ENCODE data around the gene NEUROD4. TPM values are rescaled to one million over a fixed set of nuclear protein-coding genes. Genes with fewer than 3 reads are reported as not detected.
A peak's percentile ranks its signal among the peaks of the same experiment; 100 is the strongest.

Gene NEUROD4
- total RNA-seq, 2 experiments from 2014 or later = not detected

DNA sequence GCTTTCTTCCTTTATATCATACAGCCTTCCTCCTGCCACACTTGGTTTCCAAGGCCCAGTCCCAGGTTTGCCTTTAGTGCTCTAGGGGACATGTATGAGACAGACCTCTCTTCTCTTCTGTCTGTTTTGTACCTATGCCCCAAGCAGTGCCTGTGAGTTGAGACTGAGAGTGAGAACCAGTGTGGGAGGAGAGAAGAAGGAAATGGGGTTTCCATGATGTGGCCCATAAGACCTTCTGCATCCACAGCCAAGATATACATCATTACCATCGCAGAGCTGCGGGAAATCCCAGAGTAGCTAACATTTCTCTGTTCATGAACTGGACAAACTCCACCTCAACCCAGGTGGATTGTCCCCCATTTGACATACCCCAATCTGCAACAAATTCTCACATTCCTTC, 38.0 kb upstream of the NEUROD4 start:
- Histone ChIP-seq H3K27ac (ENCODE audit: low read depth, low read length, poor library complexity, severe bottlenecking) (no peak overlapping the region), H3K4me3 (ENCODE audit: low read depth, low read length, poor library complexity, severe bottlenecking) (no peak overlapping the region), H2AFZ (ENCODE audit: low read length) (no peak overlapping the region), H3K4me2 (ENCODE audit: low read length) (no peak overlapping the region), H4K20me1 (ENCODE audit: insufficient read depth, low read length) (no peaks in the 10 kb centered on the region), H3K4me1 (ENCODE audit: insufficient read depth, low read length, poor library complexity, severe bottlenecking) (peaks cover 33% of the 10 kb centered on the region), H3K36me3 (ENCODE audit: insufficient read depth, low read length) (peaks cover 10% of the 10 kb centered on the region), H3K9me2 (ENCODE audit: insufficient read depth, low read length) (no peaks in the 10 kb centered on the region), H3K9me3 (ENCODE audit: low read length) (no peaks in the 10 kb centered on the region), H3K79me2 (ENCODE audit: insufficient read depth, low read depth, low read length) (peaks cover 5% of the 10 kb centered on the region; the same call in 1 of the 2 replicates)
- TF ChIP-seq EZH2phosphoT487 (IDR thresholded peaks at IDR 0.05; ENCODE audit: borderline replicate concordance, low read depth, low read length) = no peak
- TF ChIP-seq CTCF (conservative IDR thresholded peaks at IDR 0.05; ENCODE audit: low read length) = no peak
- DNase-seq (ENCODE audit: low spot score) = no peak
- no TSS peak for BruUV-seq (replicated peaks)
- ChIA-PET CTCF (ENCODE audit: unreplicated experiment) (interaction anchor here (0.8 kb wide), 1 partner anchor 90 kb away, joined by 3 read pairs; no protein-coding TSS in a partner anchor), POLR2A (interaction anchor here (0.9 kb wide), 1 partner anchor 11 kb away, joined by 3 read pairs; no protein-coding TSS in a partner anchor)
- intact Hi-C loops (cut with micrococcal nuclease; ENCODE audit: unreplicated experiment) = loop anchor here (10.0 kb wide), 1 partner anchor 663 kb away; no protein-coding TSS in a partner anchor

DNA sequence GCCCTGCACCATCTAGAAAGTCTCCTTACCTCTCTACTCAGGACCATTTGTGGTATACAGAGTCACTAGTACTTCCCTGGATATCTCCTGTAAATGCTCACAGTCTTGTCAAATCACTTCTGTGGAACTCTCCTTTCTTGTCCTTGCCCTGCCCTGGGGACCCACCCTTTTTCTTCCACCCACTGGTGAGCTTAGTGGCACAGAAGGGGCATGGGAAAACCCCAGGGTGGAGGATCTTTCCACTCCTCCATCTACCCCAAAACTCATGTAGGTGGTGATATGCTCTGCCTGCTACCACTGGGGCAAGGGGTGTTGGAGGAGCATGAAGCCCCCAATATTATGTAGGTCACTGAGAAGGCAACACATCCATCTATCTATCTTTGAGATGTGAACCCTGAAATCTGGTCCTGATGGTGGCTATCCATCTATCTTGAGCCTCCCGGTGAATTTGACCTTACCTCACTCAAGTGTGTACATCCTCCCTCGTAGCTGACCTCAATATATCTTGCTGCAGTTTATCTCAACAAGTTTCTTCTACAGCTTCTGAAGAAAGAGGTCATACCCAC, 36.2 kb upstream of the NEUROD4 start:
- Histone ChIP-seq H3K4me3 (ENCODE audit: low read depth, low read length, poor library complexity, severe bottlenecking) (peak overlapping the region; percentile 68), H3K27ac (ENCODE audit: low read depth, low read length, poor library complexity, severe bottlenecking) (peak overlapping the region; percentile 75), H3K4me1 (ENCODE audit: insufficient read depth, low read length, poor library complexity, severe bottlenecking) (peaks cover 45% of the 10 kb centered on the region), H3K36me3 (ENCODE audit: insufficient read depth, low read length) (peaks cover 10% of the 10 kb centered on the region), H2AFZ (ENCODE audit: low read length) (peak overlapping the region; percentile 68; the same call in 1 of the 2 replicates), H4K20me1 (ENCODE audit: insufficient read depth, low read length) (no peaks in the 10 kb centered on the region), H3K9me3 (ENCODE audit: low read length) (no peaks in the 10 kb centered on the region), H3K9me2 (ENCODE audit: insufficient read depth, low read length) (no peaks in the 10 kb centered on the region), H3K4me2 (ENCODE audit: low read length) (peak overlapping the region; percentile 90), H3K79me2 (ENCODE audit: insufficient read depth, low read depth, low read length) (peaks cover 5% of the 10 kb centered on the region; the same call in 1 of the 2 replicates)
- BruUV-seq (replicated peaks) = no TSS peak
- ChIA-PET POLR2A (interaction anchor here (0.6 to 1.9 kb wide), 2 partner anchors 14 to 43 kb away, joined by 3 to 6 read pairs; no protein-coding TSS in a partner anchor), CTCF (ENCODE audit: unreplicated experiment) (interaction anchor here (2.0 kb wide), 1 partner anchor 88 kb away, joined by 9 read pairs; no protein-coding TSS in a partner anchor)
- TF ChIP-seq CTCF (conservative IDR thresholded peaks at IDR 0.05; ENCODE audit: low read length) = no peak
- no peak for TF ChIP-seq EZH2phosphoT487 (IDR thresholded peaks at IDR 0.05; ENCODE audit: borderline replicate concordance, low read depth, low read length)
- intact Hi-C loops (cut with micrococcal nuclease; ENCODE audit: unreplicated experiment) = loop anchor here (10.0 kb wide), 1 partner anchor 661 kb away; no protein-coding TSS in a partner anchor
- DNase-seq (ENCODE audit: low spot score) = no peak
